Stimulated activated CD4-positive, alpha-beta T cell treated with anti-CD3 and anti-CD28 coated beads, TNF-alpha, amount 100 ng/mL, for 1 hour (primary cell): ENCODE results near the gene SEMA6A.

ENCODE experiments used
- DNase-seq, 3 donors: peaks; one replicate each; pipeline ENCODE4 v3.0.0-alpha.2; 2020; ENCODE audit warnings: low read depth in 3 of 3, low spot score in 1 of 3

Gene SEMA6A

DNA sequence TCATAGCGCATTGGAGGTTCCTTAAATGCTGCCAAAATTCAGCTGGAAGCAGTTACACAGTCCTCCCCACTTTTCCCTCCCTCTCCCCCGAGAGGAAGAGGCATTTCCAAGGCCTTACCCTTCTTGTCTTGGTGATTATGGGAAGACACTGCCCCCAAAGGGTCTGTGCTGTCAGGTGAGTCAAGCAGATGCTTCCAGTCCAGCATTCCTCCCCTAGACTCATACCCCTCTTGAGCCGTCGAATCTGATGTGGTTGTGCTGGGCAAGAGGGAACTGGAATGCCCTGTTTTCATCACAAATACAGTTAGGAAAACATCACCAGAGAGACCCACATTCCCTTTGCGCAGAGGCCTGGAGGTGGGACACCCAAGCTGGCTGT is 107.2 kb downstream of the SEMA6A start:
- DNase-seq = no peak

DNA sequence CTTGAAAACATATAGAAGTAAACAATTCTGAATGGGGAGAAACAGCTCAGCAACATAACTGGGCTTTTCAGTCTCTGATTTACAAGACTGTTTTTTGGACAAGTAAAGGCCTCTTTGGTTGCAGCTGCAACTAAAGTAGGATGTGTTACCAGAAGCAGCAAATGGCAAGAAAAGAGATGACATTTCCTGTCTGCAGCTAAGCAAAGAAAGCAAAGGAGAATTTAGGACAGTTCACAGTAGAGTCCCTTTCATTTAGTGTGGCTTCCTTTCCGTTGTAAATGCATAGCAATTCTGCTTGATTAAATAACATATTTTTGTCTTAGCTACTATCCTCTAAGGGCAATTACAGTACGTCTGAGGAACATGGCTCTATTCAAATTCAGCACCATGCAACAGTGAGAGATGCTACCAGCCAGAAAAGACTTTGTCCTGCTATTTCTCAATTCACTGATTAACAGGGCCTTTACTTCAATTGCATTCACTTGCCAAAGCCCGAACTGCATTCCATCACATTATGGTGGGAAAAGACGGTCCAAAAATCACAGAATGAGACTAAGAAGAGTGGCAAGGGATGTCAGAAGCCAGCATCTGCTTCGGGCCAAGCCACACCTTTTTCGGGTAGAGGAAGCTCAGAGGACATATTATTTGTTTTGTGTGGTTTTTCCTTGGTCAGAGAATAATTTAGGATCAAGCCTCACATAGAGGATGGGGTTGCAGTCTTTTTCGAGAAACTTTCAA is 107.7 kb downstream of the SEMA6A start:
- no peak for DNase-seq

DNA sequence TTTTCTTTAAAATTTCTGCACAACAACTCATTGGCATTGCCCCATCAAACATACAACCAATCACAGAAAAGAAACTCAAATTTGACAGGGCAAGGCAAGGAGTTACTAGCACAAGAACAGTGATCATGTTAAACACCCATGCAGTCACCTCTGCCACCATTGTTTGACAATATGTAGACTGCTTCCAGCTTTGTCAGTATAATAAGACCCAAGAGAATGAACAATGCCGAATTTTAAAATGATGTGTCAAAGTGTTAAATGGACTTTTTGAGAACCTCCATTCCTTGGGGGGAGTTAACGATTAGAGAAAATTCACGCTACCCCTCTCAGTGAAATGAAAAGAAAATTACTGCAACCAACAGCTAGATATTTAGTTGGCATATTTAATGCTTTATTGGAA is 109.2 kb downstream of the SEMA6A start:
- no peak for DNase-seq

DNA sequence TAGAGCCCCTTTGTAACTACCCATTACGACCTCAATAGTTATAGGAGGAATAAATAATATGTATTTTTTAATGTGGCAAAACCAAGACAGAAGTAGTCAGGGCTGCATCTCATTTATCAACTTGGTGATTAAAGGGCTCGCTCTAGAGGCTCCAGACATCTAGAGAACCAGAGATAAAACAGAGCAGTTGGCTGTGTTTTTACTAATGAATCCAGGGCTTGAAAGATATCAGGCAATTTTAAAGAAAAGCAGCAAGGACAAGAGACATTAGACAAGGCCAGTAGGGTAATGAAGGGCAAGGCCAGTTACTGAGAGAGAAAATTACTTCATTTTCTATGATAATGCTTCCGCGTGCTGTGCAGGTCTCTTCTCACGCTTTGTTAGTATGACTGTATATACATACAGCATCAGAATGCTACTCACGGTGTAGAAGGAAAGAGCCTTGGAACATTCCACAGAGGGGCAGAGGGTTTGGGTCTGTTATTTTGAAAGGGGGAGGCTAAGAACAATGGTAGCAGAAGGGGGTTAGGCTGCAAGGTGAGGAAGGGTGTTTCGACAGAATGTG is 110.4 kb downstream of the SEMA6A start:
- DNase-seq = no peak

DNA sequence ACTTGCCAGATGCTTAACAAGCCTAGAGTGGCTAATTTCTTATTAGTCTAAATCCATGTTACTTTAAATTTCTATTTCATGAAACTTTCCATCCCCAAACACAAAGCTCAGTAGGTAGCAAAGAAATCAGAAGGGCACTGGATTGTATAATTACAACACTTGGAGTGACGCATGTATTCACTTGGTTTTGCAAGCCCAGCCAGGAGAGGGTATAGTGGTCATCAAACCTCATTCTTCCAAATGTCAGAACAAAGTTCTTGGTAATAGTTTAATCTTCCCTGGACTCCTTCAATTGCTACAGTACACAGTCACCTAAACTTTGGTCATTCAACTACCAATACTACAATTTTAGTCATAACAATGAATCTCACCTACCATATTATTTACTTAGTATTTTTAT is 112.1 kb downstream of the SEMA6A start:
- no peak for DNase-seq

DNA sequence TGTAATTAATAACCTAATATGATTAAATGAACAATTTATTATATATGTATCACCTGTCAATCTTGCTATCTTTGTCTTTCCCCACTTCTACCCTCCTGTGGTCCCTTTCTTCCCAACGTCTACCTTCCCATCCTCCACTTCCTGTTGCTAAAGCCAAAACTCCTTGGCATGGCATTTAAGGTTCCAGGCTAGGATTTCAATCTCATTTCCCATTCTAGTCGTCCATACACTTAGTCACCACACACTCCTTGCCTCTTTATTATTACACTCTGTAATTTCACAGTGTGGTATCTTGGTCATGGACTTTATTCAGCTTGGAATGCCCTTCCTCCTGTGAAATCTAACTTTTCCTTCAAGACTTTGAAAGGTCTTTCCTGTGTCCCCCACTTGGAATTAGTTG is 115.3 kb downstream of the SEMA6A start:
- no peak for DNase-seq

DNA sequence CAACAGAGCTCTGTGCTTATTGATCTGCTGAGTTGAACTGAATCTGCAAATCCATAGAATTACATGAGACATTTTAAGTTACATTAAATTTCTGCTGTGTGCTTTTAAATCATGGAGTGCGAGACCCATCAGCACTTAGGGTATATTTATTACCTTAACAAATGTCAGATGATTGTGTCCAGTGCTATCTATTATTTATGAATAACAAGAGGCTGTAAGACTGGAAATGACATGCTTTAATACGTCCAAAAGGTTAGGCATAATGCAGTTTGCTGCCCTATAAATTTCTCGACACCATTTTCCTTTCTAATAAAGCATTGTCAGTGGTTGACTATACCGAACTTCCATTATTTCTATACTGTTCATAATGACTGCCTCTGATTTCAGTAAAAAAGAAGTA is 117.6 kb downstream of the SEMA6A start:
- no peak for DNase-seq

DNA sequence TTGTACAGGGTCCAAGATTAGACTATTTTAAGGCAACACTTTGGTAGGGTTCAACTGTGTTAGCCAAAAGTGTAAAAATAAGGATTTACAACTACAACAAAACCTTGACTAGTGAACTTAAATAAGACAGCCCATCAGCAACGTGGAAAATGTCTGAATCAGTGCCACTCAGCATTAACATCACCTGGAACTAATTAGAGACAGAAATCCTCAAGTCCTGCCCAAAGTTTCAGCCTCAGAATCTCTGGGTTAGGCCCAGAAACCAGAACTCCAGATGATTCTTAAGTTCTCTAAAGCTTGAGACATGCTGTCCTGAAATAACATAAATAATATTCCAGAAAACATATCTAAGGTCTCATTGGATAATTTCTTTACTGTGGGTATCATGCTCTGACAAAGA is 118.6 kb downstream of the SEMA6A start:
- no peak for DNase-seq

DNA sequence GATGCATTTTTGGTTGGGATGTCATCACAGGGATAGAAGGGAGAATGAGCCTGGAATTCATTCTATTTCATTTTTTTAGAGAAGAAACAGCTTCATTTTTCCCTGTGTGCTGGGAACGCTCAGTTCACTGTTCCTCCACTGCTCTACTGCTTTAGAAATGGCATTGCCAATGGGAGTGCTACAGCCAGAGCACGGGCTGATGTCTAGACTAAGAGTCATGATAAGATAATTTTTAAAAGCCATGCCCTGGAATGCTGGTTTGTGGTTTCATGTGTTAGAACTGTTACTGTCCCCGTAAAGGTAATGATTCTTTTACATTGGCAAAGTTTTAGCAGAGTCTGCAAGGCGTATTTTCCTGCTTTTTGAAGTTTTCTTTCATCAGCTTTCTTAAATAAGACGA is 119.6 kb downstream of the SEMA6A start:
- DNase-seq = no peak

DNA sequence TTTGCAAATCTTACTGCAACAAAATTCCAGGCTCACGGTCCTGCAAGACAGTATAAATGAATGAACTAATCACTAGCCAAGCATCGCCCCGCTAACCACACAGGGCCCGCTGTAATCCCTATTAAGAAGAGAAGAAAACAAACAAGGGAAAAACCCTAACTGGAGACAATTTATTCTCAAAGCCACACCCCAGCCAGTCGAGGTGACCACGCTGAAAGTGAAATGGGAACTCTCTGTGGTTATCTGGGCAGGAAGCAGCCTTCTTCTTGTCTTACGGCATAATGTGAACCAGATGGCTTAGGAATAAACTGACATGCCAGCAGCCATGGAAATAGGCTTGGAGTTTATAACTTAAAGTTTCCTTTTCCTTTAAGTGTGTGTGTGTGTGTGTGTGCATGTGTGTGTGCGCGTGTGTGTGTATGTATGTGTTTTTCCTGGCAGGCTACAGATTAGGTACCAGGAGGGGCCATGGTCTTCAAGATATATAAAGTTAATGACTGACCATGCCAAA is 120.2 kb downstream of the SEMA6A start:
- no peak for DNase-seq

DNA sequence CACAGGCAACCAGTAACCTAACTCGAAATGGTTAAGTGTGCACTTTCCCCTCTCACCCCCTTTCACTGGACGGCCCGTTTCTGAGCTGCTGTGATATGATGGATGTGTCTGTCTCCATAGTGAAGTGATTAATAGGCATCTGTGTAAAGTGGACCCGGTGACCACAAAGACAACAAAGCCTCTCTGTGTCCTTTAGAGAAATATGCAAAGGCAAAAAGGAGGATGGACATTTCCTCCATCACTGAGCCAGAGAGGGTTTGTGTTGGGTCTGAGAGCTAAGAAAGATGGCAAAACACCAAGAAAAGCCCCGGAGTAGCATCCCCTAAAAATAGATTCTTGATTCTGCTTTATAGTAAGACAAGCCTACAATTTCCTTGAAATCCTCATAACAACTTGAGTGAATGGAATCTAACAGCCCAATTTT is 120.6 kb downstream of the SEMA6A start:
- DNase-seq = no peak

DNA sequence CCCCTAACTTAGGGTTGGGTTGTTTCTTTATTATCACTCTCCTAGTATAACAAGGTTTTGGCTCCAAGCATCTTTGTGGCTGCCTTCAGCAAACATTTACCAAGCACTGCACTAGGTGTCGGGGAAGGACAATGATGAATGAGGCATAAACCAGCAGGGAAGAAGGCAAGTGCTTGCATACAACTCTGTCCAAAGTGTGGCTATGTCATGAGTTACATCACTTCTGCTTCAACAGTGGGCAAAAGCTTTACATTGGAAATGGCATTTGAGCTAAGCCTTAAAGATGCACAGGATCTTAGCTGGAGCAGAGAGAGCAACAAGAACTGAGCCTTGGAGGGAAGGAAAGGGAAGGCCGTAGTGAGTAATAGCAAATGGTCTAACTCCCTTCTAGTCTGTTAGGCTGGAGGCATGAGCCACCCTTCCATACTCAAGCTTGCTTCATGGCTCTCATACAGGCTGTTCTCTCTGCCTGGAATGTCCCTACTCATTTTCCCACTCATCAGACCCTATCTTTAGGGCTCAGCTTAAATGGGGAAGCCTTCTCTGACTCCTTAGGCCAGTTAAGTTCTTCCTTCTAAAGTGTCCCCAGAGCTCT is 121.8 kb downstream of the SEMA6A start:
- DNase-seq = no peak

DNA sequence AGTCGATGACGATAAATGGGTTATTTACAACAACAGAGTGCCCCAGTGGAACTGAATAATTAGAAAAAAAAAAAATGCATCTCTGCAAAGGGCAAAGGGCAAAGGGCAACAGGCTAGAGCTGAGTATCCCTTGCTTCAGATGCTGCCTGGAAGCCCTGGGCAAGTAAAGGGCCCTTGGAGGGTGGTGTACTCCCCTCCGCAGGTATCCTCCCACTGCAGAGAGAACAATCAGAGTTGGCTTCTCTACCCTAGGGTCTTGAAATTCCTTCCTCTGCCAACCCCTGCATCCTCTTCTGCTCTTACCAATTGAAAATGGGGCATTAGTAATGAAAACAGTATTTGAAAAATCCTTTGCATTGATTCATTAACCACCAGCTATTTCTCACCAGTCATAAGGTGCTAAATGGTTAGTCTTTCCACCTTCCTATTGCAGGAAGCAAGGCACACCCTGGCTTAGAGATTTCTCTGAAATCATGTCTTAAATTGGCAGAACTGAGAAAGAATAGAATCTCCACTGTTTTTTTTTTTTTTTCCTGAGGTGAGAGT is 122.6 kb downstream of the SEMA6A start:
- no peak for DNase-seq

DNA sequence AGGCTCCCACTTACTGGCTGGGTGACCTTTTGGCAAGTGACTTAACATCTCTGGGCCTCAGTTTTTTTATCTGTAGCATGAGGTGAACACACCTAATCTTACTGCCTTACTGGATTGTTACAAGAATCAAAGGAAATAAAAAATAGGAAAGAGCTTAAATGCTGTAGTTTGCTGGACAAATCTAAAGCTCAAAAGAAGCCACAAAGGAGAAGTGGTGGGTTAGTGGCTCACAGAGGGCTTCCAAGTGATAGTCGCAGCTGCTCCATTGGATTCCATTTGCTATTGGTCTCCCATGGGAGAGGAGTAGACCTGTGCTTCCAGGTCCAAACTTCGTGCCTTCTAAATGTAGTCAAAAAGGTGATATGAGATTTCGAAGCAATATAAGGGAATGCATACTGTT is 123.6 kb downstream of the SEMA6A start:
- DNase-seq = no peak

DNA sequence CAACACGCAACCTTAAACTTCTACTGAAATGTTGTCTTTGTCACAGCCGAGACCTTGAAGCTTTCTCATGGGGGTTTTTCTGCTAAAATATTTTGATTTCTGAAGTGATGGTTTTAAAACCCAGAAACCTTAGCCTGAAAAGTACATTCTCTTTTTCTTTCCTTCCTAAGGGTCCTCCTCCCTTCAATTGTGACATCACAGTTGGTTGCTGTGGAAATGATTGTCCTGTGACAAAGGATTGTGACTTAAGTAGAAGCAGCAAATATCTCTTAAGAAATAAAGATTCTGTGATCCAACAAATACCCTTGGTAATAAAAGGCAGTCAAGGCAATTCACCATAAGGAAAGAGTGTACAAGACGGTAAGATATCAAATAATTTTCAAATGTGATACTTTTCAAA is 125.2 kb downstream of the SEMA6A start:
- no peak for DNase-seq

DNA sequence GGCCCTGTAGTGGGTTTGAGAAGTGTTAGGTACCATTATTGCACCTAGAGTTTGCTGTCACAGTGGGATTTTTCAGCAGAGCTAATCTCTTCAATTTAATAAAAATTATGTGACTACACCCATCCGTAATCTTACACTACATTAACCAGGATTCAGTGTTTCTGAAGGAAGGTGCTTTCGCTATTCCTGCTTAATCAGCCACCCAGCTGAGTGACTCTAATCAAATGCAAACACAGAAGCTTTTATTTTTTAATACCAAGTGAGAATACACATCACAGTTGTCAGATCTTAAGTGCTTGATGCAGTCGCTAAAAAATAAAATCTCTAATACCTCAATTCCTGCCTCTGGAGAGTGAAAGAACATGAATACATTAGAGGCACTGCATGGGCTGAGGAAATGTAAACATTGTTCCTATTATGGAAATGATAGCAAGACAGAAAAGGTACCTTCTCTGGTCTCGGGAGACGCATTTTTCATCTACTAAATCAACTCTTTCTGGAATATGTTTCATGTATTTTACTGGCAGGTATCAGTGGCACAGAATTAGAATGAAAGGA is 125.7 kb downstream of the SEMA6A start:
- no peak for DNase-seq

DNA sequence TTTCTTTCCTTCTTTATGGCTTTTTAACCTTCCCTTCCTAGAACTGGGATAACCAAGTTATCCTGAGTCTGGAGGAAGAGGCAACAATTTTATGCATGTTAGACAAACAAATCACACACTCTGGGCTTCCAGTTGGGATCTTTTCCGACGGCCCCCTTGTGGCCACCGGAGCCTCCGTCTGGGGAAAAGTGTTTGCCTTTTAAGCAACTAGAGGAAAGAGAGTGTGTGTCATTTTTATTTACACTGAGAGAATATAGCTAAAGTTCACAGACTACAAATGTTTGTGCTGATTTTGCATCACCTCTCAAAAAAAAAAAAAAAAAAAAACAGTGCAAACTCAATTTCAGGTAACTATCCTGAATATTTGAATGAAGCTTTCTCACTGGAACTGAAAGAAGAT is 126.2 kb downstream of the SEMA6A start:
- no peak for DNase-seq

DNA sequence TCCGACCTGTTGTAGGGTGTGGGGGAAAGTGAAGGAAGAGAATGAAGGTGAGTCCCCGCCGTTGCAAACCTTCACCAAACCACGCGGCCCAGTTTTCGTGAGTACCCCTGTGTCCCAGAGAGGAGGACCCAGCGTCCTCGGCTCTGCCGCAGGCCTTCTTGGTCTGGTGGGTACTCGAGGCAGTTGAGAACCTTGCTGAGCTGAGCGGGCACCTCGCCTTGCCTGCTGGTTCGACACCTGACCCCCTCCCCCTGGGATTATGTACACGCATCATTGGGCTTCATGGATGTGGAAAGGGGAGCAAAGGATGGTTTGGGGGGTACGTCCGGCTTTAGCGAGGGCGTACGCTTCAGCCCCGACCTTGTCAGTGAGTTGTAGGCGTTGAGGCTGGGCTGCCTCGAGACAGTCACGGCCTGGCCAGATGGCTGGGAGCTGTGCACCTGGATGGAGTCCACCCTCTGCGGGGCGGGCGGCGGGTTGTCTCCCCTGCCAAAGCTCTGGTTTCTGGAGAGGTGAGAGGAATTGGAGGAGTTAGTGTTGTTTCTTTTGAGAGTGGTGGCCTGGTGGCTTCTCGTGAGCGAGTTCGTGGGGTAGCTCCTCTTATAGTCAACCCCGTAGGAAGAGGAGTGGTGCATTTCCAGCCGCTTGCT is 128.1 kb downstream of the SEMA6A start:
- no peak for DNase-seq

DNA sequence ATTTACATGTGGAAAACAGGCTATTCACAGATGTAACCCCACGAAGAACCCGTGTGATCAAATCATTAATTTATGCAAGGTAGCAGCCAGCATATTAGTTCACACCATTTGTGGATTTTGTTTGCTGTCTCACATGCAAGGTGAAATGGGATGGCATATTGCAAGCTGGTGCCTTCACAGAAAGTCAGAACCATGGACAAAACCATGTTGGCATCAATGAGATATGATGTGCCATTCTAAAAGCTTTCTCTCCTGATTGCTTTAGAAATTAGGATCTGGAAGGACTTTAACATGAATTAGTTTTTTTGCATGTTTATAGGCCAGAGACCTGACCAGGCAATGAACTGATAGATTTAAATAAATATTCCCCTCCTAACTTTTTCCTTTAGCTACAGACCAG is 129.3 kb downstream of the SEMA6A start:
- DNase-seq = no peak

DNA sequence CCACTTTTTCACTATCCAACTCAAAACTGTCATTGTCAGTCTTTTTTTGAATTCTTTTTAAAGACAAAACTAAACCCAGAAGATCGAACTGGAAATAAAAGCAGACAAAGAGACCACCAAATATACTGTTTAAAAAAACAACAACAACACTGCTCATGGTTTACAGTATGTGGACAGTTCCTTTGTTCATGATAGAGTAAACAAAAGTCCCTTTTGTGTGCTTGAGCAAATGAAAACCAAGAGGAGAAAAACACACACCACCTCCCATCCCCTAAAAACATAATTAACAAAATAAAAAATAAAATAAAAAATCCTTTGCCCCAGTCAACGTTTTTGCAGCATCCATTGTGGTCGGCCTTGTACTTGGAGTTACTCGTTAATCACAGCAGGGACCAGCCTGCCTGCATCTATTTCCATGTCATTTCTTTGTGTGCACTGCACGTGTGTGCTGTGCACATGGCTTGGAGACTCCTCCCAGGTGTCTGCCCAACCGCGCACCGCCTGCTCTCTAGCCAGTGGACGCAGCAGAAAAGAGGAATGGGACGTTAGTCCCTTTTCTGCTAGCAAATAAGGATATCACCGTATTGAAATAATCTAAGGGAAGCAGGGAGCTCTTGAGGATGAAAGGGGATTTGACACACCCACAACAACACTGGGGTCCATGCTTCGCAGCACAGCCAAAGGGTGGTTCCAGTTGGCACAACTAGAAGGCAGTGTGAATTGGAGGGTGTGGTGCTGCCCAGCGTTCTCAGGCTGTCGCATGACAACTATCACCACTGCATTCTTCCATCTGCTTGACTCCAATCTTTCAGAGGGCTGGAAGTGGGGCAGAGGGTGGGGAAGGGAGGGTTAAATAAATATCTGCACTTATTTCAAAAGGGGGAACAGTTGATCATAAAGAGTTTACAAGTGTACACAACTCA is 130.0 kb downstream of the SEMA6A start:
- no peak for DNase-seq
